SU-DHL-6 (cell line): ENCODE measurements around the gene CIB4.

ENCODE experiments used
- H2AFZ ChIP-seq: fragments of 200-600 bp; sonication (generic); 2 replicates; pipeline ENCODE4 v1.6.1; 2014; ENCODE audit warnings: low read depth, mild to moderate bottlenecking, moderate library complexity, mixed read lengths, antibody characterized with exemption, low read length; ENCODE audit not compliant: severe bottlenecking
- H3F3A ChIP-seq: fragments of 200-600 bp; shearing (Covaris generic); 2 replicates; pipeline ENCODE4 v1.6.0; 2016; ENCODE audit warnings: antibody characterized with exemption, mild to moderate bottlenecking; ENCODE audit not compliant: insufficient read depth
- H3K27ac ChIP-seq: fragments of 200-600 bp; sonication (generic); 2 replicates; pipeline ENCODE4 v1.5.1; 2016; ENCODE audit warnings: low read depth, mild to moderate bottlenecking, low read length, moderate library complexity, mixed read lengths
- H3K27me3 ChIP-seq: fragments of 200-600 bp; sonication (generic), shearing (Covaris generic); 2 replicates; pipeline ENCODE4 v1.6.0; 2014; ENCODE audit warnings: mild to moderate bottlenecking, low read length
- H3K36me3 ChIP-seq: fragments of 200-600 bp; sonication (generic); 2 replicates; pipeline ENCODE4 v1.6.1; 2014; ENCODE audit warnings: mild to moderate bottlenecking, low read length, mixed read lengths
- H3K4me2 ChIP-seq: fragments of 300-600, 200-600 bp; shearing (Covaris generic), sonication (generic); 2 replicates; pipeline ENCODE4 v1.6.0; 2014; ENCODE audit warnings: low read length, low read depth, mild to moderate bottlenecking; ENCODE audit not compliant: poor library complexity, severe bottlenecking
- H3K4me3 ChIP-seq: fragments of 200-600 bp; sonication (generic); 2 replicates; pipeline ENCODE4 v1.5.1; 2014; ENCODE audit warnings: antibody characterized with exemption, low read length, mild to moderate bottlenecking, mixed read lengths; ENCODE audit not compliant: insufficient read depth, poor library complexity, severe bottlenecking
- H3K79me2 ChIP-seq: fragments of 200-600 bp; sonication (generic); 2 replicates; pipeline ENCODE4 v1.6.1; 2014; ENCODE audit warnings: mild to moderate bottlenecking, low read length, moderate library complexity; ENCODE audit not compliant: insufficient read depth
- H3K9ac ChIP-seq: fragments of 200-600 bp; sonication (generic); 2 replicates; pipeline ENCODE4 v1.7.0; 2014; ENCODE audit warnings: mild to moderate bottlenecking, low read length
- H3K9me2 ChIP-seq: fragments of 200-600 bp; sonication (generic); replicated peaks from 2 replicates; pipeline ENCODE4 v1.6.1; 2014; ENCODE audit warnings: low read length; ENCODE audit not compliant: insufficient read depth
- H3K9me3 ChIP-seq: fragments of 200-600 bp; sonication (generic); 2 replicates; pipeline ENCODE4 v1.6.1; 2014; ENCODE audit warnings: low read length, mixed read lengths; ENCODE audit not compliant: insufficient read depth
- H4K20me1 ChIP-seq: fragments of 200-600 bp; sonication (generic); 2 replicates; pipeline ENCODE4 v1.6.1; 2014; ENCODE audit warnings: low read depth, mild to moderate bottlenecking, antibody characterized with exemption, low read length, moderate library complexity, mixed read lengths
- EZH2phosphoT487 ChIP-seq: fragments of 200-600 bp; sonication (generic), shearing (Covaris generic); conservative IDR thresholded peaks from 2 replicates; pipeline ENCODE4 v1.6.1; 2018; ENCODE audit warnings: mild to moderate bottlenecking, antibody characterized with exemption, low read length, moderate library complexity, mixed read lengths
- TF ChIP-seq, protein P1 (sequence below): fragments of 200-600 bp; sonication (generic); IDR thresholded peaks from one replicate; pipeline ENCODE4 v1.5.1; 2017; ENCODE audit warnings: antibody characterized with exemption, mild to moderate bottlenecking, low read length, moderate library complexity; ENCODE audit not compliant: insufficient read depth, poor library complexity, severe bottlenecking

CIB4 gene

DNA sequence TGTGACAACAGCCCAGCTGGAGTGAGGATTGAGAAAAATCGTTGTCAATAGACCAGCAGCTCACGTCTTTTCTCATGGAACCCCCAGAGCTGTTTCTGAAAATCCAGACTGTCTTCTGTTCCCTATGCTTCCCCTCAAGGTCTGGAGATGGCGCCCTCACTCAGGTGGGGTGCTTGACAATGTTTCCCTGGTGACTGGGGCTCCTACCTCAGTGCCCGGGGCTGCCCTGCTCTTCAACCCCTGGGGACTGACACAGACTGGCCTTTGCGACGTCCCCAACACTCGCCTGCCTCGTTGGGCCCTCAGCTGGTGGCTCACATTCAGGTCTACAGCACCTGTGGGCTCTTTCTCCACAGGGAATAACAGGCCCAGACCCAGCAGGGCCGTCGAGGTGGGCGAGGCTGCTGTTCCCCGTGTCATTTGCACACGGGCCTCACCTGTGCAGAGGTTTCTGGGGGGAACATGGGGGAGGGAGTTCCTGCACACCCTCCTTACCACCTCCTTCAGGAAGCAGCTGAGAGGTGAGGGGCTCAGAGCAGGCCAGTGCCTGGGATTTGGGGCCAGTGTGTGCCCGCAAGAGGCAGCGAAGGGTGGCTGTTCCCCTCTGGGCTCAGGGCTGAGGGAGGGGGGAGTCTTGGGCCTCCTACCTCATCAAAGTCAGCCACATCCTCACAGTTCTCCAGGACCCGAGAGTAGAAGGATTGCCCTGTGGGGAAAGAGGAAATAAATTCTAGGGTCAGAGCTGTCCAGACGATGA, 103.9 kb downstream of the CIB4 start:
- Histone ChIP-seq H3K9me3 (no peaks in the 10 kb centered on the region), H4K20me1 (no peaks in the 10 kb centered on the region), H3K4me3 (no peak overlapping the region), H3K79me2 (no peaks in the 10 kb centered on the region), H3K9ac (no peak overlapping the region), H3F3A (no peaks in the 10 kb centered on the region), H3K36me3 (no peaks in the 10 kb centered on the region), H3K4me2 (no peak overlapping the region), H3K27ac (no peak overlapping the region), H2AFZ (no peak overlapping the region), H3K27me3 (no peaks in the 10 kb centered on the region), H3K9me2 (no peaks in the 10 kb centered on the region)
- TF ChIP-seq EZH2phosphoT487: no peak
- TF ChIP-seq, protein P1, sequence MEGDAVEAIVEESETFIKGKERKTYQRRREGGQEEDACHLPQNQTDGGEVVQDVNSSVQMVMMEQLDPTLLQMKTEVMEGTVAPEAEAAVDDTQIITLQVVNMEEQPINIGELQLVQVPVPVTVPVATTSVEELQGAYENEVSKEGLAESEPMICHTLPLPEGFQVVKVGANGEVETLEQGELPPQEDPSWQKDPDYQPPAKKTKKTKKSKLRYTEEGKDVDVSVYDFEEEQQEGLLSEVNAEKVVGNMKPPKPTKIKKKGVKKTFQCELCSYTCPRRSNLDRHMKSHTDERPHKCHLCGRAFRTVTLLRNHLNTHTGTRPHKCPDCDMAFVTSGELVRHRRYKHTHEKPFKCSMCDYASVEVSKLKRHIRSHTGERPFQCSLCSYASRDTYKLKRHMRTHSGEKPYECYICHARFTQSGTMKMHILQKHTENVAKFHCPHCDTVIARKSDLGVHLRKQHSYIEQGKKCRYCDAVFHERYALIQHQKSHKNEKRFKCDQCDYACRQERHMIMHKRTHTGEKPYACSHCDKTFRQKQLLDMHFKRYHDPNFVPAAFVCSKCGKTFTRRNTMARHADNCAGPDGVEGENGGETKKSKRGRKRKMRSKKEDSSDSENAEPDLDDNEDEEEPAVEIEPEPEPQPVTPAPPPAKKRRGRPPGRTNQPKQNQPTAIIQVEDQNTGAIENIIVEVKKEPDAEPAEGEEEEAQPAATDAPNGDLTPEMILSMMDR: no peak

DNA sequence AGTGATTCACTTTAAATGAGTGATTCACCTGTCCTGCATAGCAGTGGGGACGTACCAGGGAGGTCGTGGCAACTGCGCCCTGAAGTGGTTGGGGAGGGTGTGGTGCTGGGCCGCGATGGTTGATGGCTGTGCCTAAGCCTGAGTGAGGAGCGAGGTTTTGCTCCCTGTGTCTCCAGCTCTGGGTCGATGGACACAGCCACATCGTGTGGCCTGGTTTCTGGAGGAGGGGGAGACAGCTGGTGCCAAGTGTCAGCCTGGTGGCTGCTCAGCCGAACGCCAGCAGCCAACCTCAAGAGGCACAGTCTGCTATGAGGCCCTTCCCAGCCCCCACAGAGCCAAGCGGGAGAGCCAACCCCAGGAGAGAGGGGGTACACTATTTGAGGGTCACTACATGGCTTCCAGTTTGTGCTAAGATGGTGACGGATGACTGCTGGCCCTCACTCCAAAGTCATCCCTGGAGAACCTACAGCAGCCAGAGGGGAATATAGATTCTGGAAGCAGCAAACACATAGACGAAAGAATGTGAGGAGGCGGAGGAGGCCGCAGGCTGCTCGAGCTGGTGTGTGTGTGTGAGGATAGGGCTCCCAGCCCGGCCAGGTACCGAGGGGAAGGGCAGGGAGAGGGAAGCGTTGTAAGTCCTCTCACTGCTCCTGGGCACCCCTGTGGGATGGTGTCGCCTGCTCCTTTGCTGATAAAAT, 104.6 kb downstream of the CIB4 start:
- no peaks in the 10 kb centered on the region for H3K9me3 ChIP-seq
- no peaks in the 10 kb centered on the region for H3K27me3 ChIP-seq
- no peaks in the 10 kb centered on the region for H3K9me2 ChIP-seq
- no peak overlapping the region for H3K27ac ChIP-seq
- H3K9ac ChIP-seq: no peak overlapping the region
- no peaks in the 10 kb centered on the region for H3K36me3 ChIP-seq
- no peaks in the 10 kb centered on the region for H4K20me1 ChIP-seq
- no peak for TF ChIP-seq EZH2phosphoT487
- TF ChIP-seq, protein P1: no peak
- no peak overlapping the region for H2AFZ ChIP-seq
- H3F3A ChIP-seq: no peaks in the 10 kb centered on the region
- H3K4me3 ChIP-seq: no peak overlapping the region
- H3K4me2 ChIP-seq: no peak overlapping the region
- H3K79me2 ChIP-seq: no peaks in the 10 kb centered on the region

DNA sequence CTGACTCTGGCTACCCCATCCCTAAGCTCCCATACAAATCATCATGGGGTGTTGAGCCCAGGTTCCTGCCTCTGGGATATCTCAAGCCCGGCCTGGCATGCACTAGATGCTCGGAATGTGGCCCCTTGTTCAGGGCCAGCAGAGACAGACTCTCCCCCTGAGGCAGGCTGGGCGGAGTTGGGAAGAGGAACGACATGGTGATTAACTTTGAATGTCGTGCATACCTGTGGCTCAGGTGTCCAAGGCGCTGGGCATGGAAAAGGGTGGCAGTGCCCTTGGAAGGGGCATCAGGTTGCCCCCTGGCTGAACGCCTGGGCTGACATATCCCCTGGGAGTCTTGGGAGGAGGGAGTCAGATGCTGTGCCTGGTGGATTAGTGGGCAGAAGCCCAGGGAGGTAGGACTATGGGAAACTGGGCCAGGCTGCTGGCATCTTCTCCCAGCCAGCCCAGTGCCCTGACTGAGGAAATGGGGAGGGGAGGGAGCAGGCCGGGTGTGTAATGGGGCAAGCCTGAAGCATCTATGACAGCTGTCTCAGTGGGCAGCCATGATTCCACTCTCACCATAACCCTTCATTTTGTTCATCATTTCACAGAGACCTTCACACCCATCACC, 105.4 kb downstream of the CIB4 start:
- TF ChIP-seq, protein P1: no peak
- no peak for TF ChIP-seq EZH2phosphoT487
- Histone ChIP-seq H3K36me3 (no peaks in the 10 kb centered on the region), H4K20me1 (no peaks in the 10 kb centered on the region), H3K79me2 (no peaks in the 10 kb centered on the region), H3K9ac (no peak overlapping the region), H3K4me2 (no peak overlapping the region), H3F3A (no peaks in the 10 kb centered on the region), H3K9me3 (no peaks in the 10 kb centered on the region), H3K27me3 (no peaks in the 10 kb centered on the region), H3K9me2 (no peaks in the 10 kb centered on the region), H3K27ac (no peak overlapping the region), H3K4me3 (no peak overlapping the region), H2AFZ (no peak overlapping the region)
